Measurements from ENCODE around the gene CCDC8.
"Not testable (repeated sequence)": the region's sequence is repeated elsewhere in the genome, so short reads cannot be mapped to it uniquely, and the experiment has no call there.

The CCDC8 gene

GRCh38 chr19:46380690-46381089 lies 32.7 kb downstream of the CCDC8 start:
- no peak for DNase-seq

- no peak for DNase-seq
These were observed 35.1 kb downstream of the CCDC8 start for GRCh38 chr19:46378268-46378667.

- DNase-seq = no peak
These were observed 36.9 kb downstream of the CCDC8 start for GRCh38 chr19:46376241-46377153.

- DNase-seq = not testable (repeated sequence)
These were observed 37.8 kb downstream of the CCDC8 start for GRCh38 chr19:46375476-46376067.

GRCh38 chr19:46374536-46375475 lies 38.6 kb downstream of the CCDC8 start:
- no peak for DNase-seq

- DNase-seq = peak; percentile 97
These were observed 39.6 kb downstream of the CCDC8 start for GRCh38 chr19:46373491-46374359.

- peak; percentile 33 for DNase-seq
These were observed 40.4 kb downstream of the CCDC8 start for GRCh38 chr19:46372901-46373490.

GRCh38 chr19:46371371-46371901 lies 41.9 kb downstream of the CCDC8 start:
- DNase-seq = no peak

GRCh38 chr19:46369817-46370216 lies 43.5 kb downstream of the CCDC8 start:
- DNase-seq = no peak

- DNase-seq = no peak
These were observed 45.2 kb downstream of the CCDC8 start for GRCh38 chr19:46368116-46368515.

GRCh38 chr19:46367426-46367825 lies 45.9 kb downstream of the CCDC8 start:
- DNase-seq = no peak

- DNase-seq = no peak
These were observed 46.6 kb downstream of the CCDC8 start for GRCh38 chr19:46366620-46367292.

- no peak for DNase-seq
These were observed 47.8 kb downstream of the CCDC8 start for GRCh38 chr19:46365561-46365960.

- no peak for DNase-seq
These were observed 49.0 kb downstream of the CCDC8 start for GRCh38 chr19:46364359-46364758.

GRCh38 chr19:46361915-46362314 lies 51.4 kb downstream of the CCDC8 start:
- DNase-seq = no peak

Measured in DMS79 treated with DMSO at 0.1 percent for 48 hours (cell line).